Left ventricle myocardium inferior (tissue), 1 donor: ENCODE data around the gene IRF2BPL. TPM values are rescaled to one million over a fixed set of nuclear protein-coding genes. Genes with fewer than 3 reads are reported as not detected.

Experiments used
- DNase-seq: peaks from one replicate; pipeline ENCODE4 v3.0.0-alpha.2; 2020
- H3K27ac ChIP-seq: fragments of 200-600 bp; replicated peaks from 2 replicates; pipeline ENCODE4 v1.8.0; 2021
- H3K27me3 ChIP-seq: fragments of 200-600 bp; 2 replicates; pipeline ENCODE4 v1.8.0; 2021; ENCODE audit warnings: low read depth
- H3K36me3 ChIP-seq: fragments of 200-600 bp; 2 replicates; pipeline ENCODE4 v1.8.0; 2021
- H3K4me1 ChIP-seq: fragments of 200-600 bp; 2 replicates; pipeline ENCODE4 v1.8.0; 2021
- H3K4me3 ChIP-seq: fragments of 200-600 bp; 2 replicates; pipeline ENCODE4 v1.8.0; 2021; ENCODE audit warnings: mild to moderate bottlenecking, moderate library complexity
- H3K9me3 ChIP-seq: fragments of 200-600 bp; replicated peaks from 2 replicates; pipeline ENCODE4 v1.8.0; 2021
- intact Hi-C: fragments of 100-400 bp; cut with micrococcal nuclease; formaldehyde crosslinking; loops from one replicate; pipeline ENCODE4 v1.11.0; 2022
- total RNA-seq: library from RNA; stranded (reverse); fragmentation: NEBNext Ultra II Directional; extraction: Animal tissue kit (Norgen Biotek cat#: 25700); gene quantifications from one replicate; pipeline ENCODE4 v1.2.1, GENCODE V29; 2021
- TF ChIP-seq, protein P1 (sequence below): fragments of 200-600 bp; IDR thresholded peaks from 2 replicates; pipeline ENCODE4 v1.8.0; 2021; ENCODE audit warnings: antibody characterized with exemption, mild to moderate bottlenecking, borderline replicate concordance
- donor health status: DM: no; HTN: yes; CAD: no; lungs with severe emphysema.

Gene IRF2BPL
- total RNA-seq, 1 donor from 2014 or later, result 35.5 TPM

DNA sequence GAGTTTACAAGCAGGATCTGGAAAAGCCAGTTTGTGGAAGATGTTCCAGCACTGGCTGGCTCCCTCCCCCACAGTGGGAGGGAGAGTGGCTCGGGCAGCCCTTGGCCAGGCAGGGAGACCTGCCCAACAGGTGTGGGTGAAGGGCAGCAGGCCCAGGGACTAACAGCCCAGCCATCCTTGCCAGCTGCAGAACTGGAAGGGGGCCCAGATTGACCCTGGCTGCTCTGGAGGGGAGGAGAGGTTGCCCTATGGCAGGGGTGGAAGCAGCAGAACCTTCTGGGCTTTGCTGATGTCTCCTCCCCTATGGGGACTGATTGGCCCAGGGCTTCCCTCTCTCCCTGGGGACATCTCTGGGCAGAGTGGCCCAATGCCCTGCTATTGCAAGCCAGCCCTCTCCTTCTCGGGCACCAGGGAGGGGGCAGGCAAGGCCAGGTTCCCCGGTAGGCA lies 20.5 kb downstream of the IRF2BPL start:
- Histone ChIP-seq H3K27ac (peak overlapping the region; percentile 72), H3K4me1 (peaks cover 21% of the 10 kb centered on the region), H3K27me3 (no peaks in the 10 kb centered on the region), H3K4me3 (no peak overlapping the region), H3K36me3 (no peaks in the 10 kb centered on the region), H3K9me3 (no peaks in the 10 kb centered on the region)
- TF ChIP-seq, protein P1, sequence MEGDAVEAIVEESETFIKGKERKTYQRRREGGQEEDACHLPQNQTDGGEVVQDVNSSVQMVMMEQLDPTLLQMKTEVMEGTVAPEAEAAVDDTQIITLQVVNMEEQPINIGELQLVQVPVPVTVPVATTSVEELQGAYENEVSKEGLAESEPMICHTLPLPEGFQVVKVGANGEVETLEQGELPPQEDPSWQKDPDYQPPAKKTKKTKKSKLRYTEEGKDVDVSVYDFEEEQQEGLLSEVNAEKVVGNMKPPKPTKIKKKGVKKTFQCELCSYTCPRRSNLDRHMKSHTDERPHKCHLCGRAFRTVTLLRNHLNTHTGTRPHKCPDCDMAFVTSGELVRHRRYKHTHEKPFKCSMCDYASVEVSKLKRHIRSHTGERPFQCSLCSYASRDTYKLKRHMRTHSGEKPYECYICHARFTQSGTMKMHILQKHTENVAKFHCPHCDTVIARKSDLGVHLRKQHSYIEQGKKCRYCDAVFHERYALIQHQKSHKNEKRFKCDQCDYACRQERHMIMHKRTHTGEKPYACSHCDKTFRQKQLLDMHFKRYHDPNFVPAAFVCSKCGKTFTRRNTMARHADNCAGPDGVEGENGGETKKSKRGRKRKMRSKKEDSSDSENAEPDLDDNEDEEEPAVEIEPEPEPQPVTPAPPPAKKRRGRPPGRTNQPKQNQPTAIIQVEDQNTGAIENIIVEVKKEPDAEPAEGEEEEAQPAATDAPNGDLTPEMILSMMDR, result no peak
- intact Hi-C loops, result no loop called here
- DNase-seq, result peak; percentile 60

GRCh38 chr14:77007183-77007974 lies 21.1 kb downstream of the IRF2BPL start:
- H3K4me3 ChIP-seq, result no peak overlapping the region
- H3K27ac ChIP-seq, result peak overlapping the region; percentile 72
- no peaks in the 10 kb centered on the region for H3K27me3 ChIP-seq
- TF ChIP-seq, protein P1, result no peak
- no peak for DNase-seq
- intact Hi-C loops, result no loop called here
- peaks cover 21% of the 10 kb centered on the region for H3K4me1 ChIP-seq
- H3K36me3 ChIP-seq, result no peaks in the 10 kb centered on the region
- H3K9me3 ChIP-seq, result no peaks in the 10 kb centered on the region

- no peaks in the 10 kb centered on the region for H3K36me3 ChIP-seq
- H3K27me3 ChIP-seq, result no peaks in the 10 kb centered on the region
- intact Hi-C loops, result no loop called here
- TF ChIP-seq, protein P1, result no peak
- no peak for DNase-seq
- no peak overlapping the region for H3K27ac ChIP-seq
- H3K4me1 ChIP-seq, result peaks cover 21% of the 10 kb centered on the region
- no peak overlapping the region for H3K4me3 ChIP-seq
- no peaks in the 10 kb centered on the region for H3K9me3 ChIP-seq
Measured at GRCh38 chr14:77006132-77006531, 22.4 kb downstream of the IRF2BPL start.

DNA sequence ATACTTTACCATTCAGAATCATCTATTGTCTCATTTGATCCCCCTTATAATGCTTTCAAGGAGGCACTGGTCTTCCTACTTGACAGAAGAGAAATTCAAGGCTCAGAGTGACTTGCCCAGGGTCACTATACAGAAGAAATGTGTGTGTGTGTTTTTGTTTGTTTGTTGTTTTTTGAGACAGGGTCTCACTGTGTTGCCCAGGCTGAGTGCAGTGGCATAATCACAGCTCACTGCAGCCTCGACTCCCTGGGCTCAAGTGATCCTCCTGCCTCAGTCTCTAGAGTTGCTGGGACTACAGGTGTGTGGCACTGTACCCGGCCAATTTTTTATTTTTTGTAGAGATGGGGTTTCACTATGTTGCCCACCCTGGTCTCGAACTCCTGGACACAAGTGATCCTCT lies 22.9 kb downstream of the IRF2BPL start:
- H3K36me3 ChIP-seq, result no peaks in the 10 kb centered on the region
- peaks cover 27% of the 10 kb centered on the region for H3K4me1 ChIP-seq
- no peak for DNase-seq
- no peak overlapping the region for H3K4me3 ChIP-seq
- H3K27me3 ChIP-seq, result no peaks in the 10 kb centered on the region
- no peak overlapping the region for H3K27ac ChIP-seq
- no peaks in the 10 kb centered on the region for H3K9me3 ChIP-seq
- intact Hi-C loops, result no loop called here
- TF ChIP-seq, protein P1, result no peak

GRCh38 chr14:77004711-77005460 lies 23.6 kb downstream of the IRF2BPL start:
- H3K4me3 ChIP-seq, result no peak overlapping the region
- DNase-seq, result no peak
- H3K27me3 ChIP-seq, result no peaks in the 10 kb centered on the region
- no peaks in the 10 kb centered on the region for H3K36me3 ChIP-seq
- intact Hi-C loops, result no loop called here
- TF ChIP-seq, protein P1, result no peak
- no peak overlapping the region for H3K27ac ChIP-seq
- H3K9me3 ChIP-seq, result no peaks in the 10 kb centered on the region
- H3K4me1 ChIP-seq, result peaks cover 34% of the 10 kb centered on the region
